ENCODE results near the gene MLX. TPM values are rescaled to one million over a fixed set of nuclear protein-coding genes. Genes with fewer than 3 reads are reported as not detected.

Gene MLX
- total and polyA plus RNA-seq, 2 donors (not counting 1 experiment from before 2014, with no cell fraction given) = 62.4 to 66.6 TPM

Other genes starting within 250 kb of the MLX start
- 140 and 151 TPM in 2 replicates for gene STAT3, start 178.7 kb upstream of the MLX start, total RNA-seq
- 50.1 and 53.4 TPM in 2 replicates for gene STAT3, start 178.7 kb upstream of the MLX start, polyA plus RNA-seq
- not detected in 2 replicates for gene CAVIN1, start 143.8 kb upstream of the MLX start, total RNA-seq
- gene CAVIN1, start 143.8 kb upstream of the MLX start, polyA plus RNA-seq = not detected in 2 replicates
- 59.1 and 65.0 TPM in 2 replicates for gene ATP6V0A1, start 108.2 kb upstream of the MLX start, total RNA-seq
- 90.9 and 108 TPM in 2 replicates for gene ATP6V0A1, start 108.2 kb upstream of the MLX start, polyA plus RNA-seq
- gene NAGLU, start 30.9 kb upstream of the MLX start, total RNA-seq = 44.8 and 47.1 TPM in 2 replicates
- 43.4 and 52.4 TPM in 2 replicates for gene NAGLU, start 30.9 kb upstream of the MLX start, polyA plus RNA-seq
- 2.0 and 3.3 TPM in 2 replicates for gene HSD17B1, start 14.2 kb upstream of the MLX start, total RNA-seq
- gene HSD17B1, start 14.2 kb upstream of the MLX start, polyA plus RNA-seq = 1.3 and 1.5 TPM in 2 replicates
- 76.6 and 82.4 TPM in 2 replicates for gene COASY, start 5.0 kb upstream of the MLX start, total RNA-seq
- gene COASY, start 5.0 kb upstream of the MLX start, polyA plus RNA-seq = 55.9 and 82.3 TPM in 2 replicates
- 7.9 and 10.4 TPM in 2 replicates for gene PSMC3IP, start 10.6 kb downstream of the MLX start, total RNA-seq
- gene PSMC3IP, start 10.6 kb downstream of the MLX start, polyA plus RNA-seq = 2.8 and 3.2 TPM in 2 replicates
- gene RETREG3, start 42.3 kb downstream of the MLX start, total RNA-seq = 103 and 108 TPM in 2 replicates
- gene RETREG3, start 42.3 kb downstream of the MLX start, polyA plus RNA-seq = 43.1 and 44.1 TPM in 2 replicates
- gene TUBG1, start 42.6 kb downstream of the MLX start, total RNA-seq = 15.7 and 17.2 TPM in 2 replicates
- gene TUBG1, start 42.6 kb downstream of the MLX start, polyA plus RNA-seq = 12.3 and 19.5 TPM in 2 replicates
- gene TUBG2, start 92.2 kb downstream of the MLX start, total RNA-seq = 18.3 and 19.0 TPM in 2 replicates
- gene TUBG2, start 92.2 kb downstream of the MLX start, polyA plus RNA-seq = 11.9 and 16.7 TPM in 2 replicates
- 0.44 and 0.97 TPM in 2 replicates for gene PLEKHH3, start 109.9 kb downstream of the MLX start, total RNA-seq
- 0.67 and 1.4 TPM in 2 replicates for gene PLEKHH3, start 109.9 kb downstream of the MLX start, polyA plus RNA-seq
- 0.49 and 0.80 TPM in 2 replicates for gene CCR10, start 114.7 kb downstream of the MLX start, total RNA-seq
- 1.8 and 2.7 TPM in 2 replicates for gene CCR10, start 114.7 kb downstream of the MLX start, polyA plus RNA-seq
- gene CNTNAP1, start 115.4 kb downstream of the MLX start, total RNA-seq = 4.7 and 6.7 TPM in 2 replicates
- 3.5 and 4.9 TPM in 2 replicates for gene CNTNAP1, start 115.4 kb downstream of the MLX start, polyA plus RNA-seq
- gene EZH1, start 177.9 kb downstream of the MLX start, total RNA-seq = 169 and 180 TPM in 2 replicates
- 115 and 195 TPM in 2 replicates for gene EZH1, start 177.9 kb downstream of the MLX start, polyA plus RNA-seq
- gene RAMP2, start 194.1 kb downstream of the MLX start, total RNA-seq = not detected in 2 replicates
- gene RAMP2, start 194.1 kb downstream of the MLX start, polyA plus RNA-seq = not detected in 2 replicates
- gene VPS25, start 206.3 kb downstream of the MLX start, total RNA-seq = 38.7 and 38.8 TPM in 2 replicates
- 30.6 and 40.5 TPM in 2 replicates for gene VPS25, start 206.3 kb downstream of the MLX start, polyA plus RNA-seq
- 0.12 and 0.44 TPM in 2 replicates for gene WNK4, start 213.5 kb downstream of the MLX start, total RNA-seq
- gene WNK4, start 213.5 kb downstream of the MLX start, polyA plus RNA-seq = 0.03 and 0.06 TPM in 2 replicates
- 31.9 and 32.1 TPM in 2 replicates for gene COA3, start 231.6 kb downstream of the MLX start, total RNA-seq
- 7.5 and 18.5 TPM in 2 replicates for gene COA3, start 231.6 kb downstream of the MLX start, polyA plus RNA-seq
- gene CNTD1, start 231.8 kb downstream of the MLX start, total RNA-seq = not detected in 2 replicates
- gene CNTD1, start 231.8 kb downstream of the MLX start, polyA plus RNA-seq = not detected in 2 replicates